Pancreas (tissue), 10 donors: ENCODE results near the gene AGO3. TPM values are rescaled to one million over a fixed set of nuclear protein-coding genes. Genes with fewer than 3 reads are reported as not detected.
"Not testable (repeated sequence)": the region's sequence is repeated elsewhere in the genome, so short reads cannot be mapped to it uniquely, and the experiment has no call there.

Experiments used
- ATAC-seq, 4 donors: fragments of 200-7000 bp; cut with Tn5 transposase; one replicate each; pipeline versions ENCODE4 v1.8.0 to v1.9.1; 2020; ENCODE audit warnings: mild to moderate bottlenecking in 4 of 4, moderate library complexity in 4 of 4
- DNase-seq, 6 donors: peaks; one replicate each; pipeline ENCODE4 v3.0.0-alpha.2; 2020
- FAIRE-seq: peaks from 2 replicates; lab custom pipeline; 2012; peaks lifted over from hg19 to GRCh38; lab: Jason Lieb, UNC
- H3K27ac ChIP-seq, 4 donors: fragments of 200-600 bp; sonication (generic); 1 replicate in 3 of 4; 2 replicates in 1 of 4; pipeline versions ENCODE4 v1.5.0 to v1.8.0; 2020
- H3K27me3 ChIP-seq, 4 donors: fragments of 200-600 bp; one replicate each; pipeline ENCODE4 v1.8.0; 2021
- H3K36me3 ChIP-seq, 3 donors: fragments of 200-600 bp; sonication (generic) in 1 of 3; one replicate each; pipeline versions ENCODE4 v1.5.0 to v1.8.0; 2020 to 2021
- H3K4me1 ChIP-seq, 3 donors: fragments of 200-600 bp; one replicate each; pipeline ENCODE4 v1.8.0; 2021
- H3K4me3 ChIP-seq, 4 donors: fragments of 200-600 bp; sonication (generic) in 2 of 4; one replicate each; pipeline versions ENCODE4 v1.5.0 to v1.8.0; 2020 to 2021
- H3K9me3 ChIP-seq, 4 donors: fragments of 200-600 bp; one replicate each; pipeline ENCODE4 v1.8.0; 2021
- CTCF ChIP-seq, 4 donors: fragments of 200-600 bp; sonication (generic) in 3 of 4; IDR thresholded peaks; one replicate each; pipeline versions ENCODE4 v1.5.0 to v1.8.0; 2021; ENCODE audit warnings: antibody characterized with exemption in 4 of 4
- WGBS, 2 donors: extraction: QIAGEN DNeasy Blood & Tissue Kit; methylation state at CpG; one replicate each; pipeline ENCODE4 v1.1.7; 2013; 5-methylcytosine and 5-hydroxymethylcytosine counted together
- intact Hi-C, 3 donors: fragments of 100-400 bp; cut with DNase I; formaldehyde crosslinking; loops; one replicate each; pipeline versions ENCODE4 v1.11.1 to v1.14.2; 2022
- polyA plus RNA-seq, 2 donors: library from polyadenylated mRNA; stranded (reverse); fragments of 200-250 nt; gene quantifications; one replicate each; pipeline ENCODE4 v1.2.3, GENCODE V29; 2013
- total RNA-seq, 6 donors: library from RNA; stranded (reverse); fragmentation: NEBNext Ultra II Directional in 4 of 6; extraction: Animal tissue kit (Norgen Biotek cat#: 25700) in 4 of 6; gene quantifications; one replicate each; pipeline versions ENCODE4 v1.2.1 to v1.2.4, GENCODE V29; 2021 to 2023
- donor health status: healthy with polysubstance abuse.
- donor health status: DM: no; HTN: no; CAD: no; lungs with moderate emphysema.
- donor health status: DM: no; HTN: no; CAD: no.
- donor health status: control.
- donor health status: control.
- donor health status: Bipolar disorder and iron deficiency.
- donor health status: DM: yes; HTN: yes; CAD: no.
- donor health status: DM: no; HTN: no; CAD: no.
- donor health status: DM: no; HTN: no; CAD: no.
- donor health status: DM: yes; HTN: yes; CAD: no.

AGO3 gene
- total and polyA plus RNA-seq, 8 donors: 2.2 to 16.6 (median 9.5) TPM

GRCh38 chr1:35958558-35958957, 27.7 kb downstream of the AGO3 start:
- Histone ChIP-seq H3K27me3 (no peaks in the 10 kb centered on the region), H3K27ac (no peak overlapping the region), H3K36me3 (no peaks in the 10 kb centered on the region), H3K4me3 (no peak overlapping the region), H3K4me1 (peaks cover 0 to 11% (median 8%) of the 10 kb centered on the region in 3 donors), H3K9me3 (no peaks in the 10 kb centered on the region)
- ATAC-seq (no peak), DNase-seq (no peak), FAIRE-seq (no peak)
- TF ChIP-seq CTCF (IDR thresholded peaks at IDR 0.05): no peak
- 92 to 95% methylated on average over 1 of the region's 1 CpG for WGBS, 2 donors
- intact Hi-C loops: no loop called here

GRCh38 chr1:35959304-35959703, 28.4 kb downstream of the AGO3 start:
- intact Hi-C loops: no loop called here
- no peak for TF ChIP-seq CTCF (IDR thresholded peaks at IDR 0.05)
- Histone ChIP-seq H3K27me3 (no peaks in the 10 kb centered on the region), H3K4me1 (peaks cover 0 to 11% (median 8%) of the 10 kb centered on the region in 3 donors), H3K9me3 (no peaks in the 10 kb centered on the region), H3K4me3 (no peak overlapping the region), H3K27ac (no peak overlapping the region), H3K36me3 (no peaks in the 10 kb centered on the region)
- WGBS, 2 donors: 55 to 59% methylated on average over 3 of the region's 3 CpGs
- FAIRE-seq (no peak), DNase-seq (no peak), ATAC-seq (no peak)

GRCh38 chr1:35962952-35963351, 32.0 kb downstream of the AGO3 start:
- H3K27me3 ChIP-seq: no peaks in the 10 kb centered on the region
- H3K36me3 ChIP-seq: no peaks in the 10 kb centered on the region
- TF ChIP-seq CTCF (IDR thresholded peaks at IDR 0.05): no peak
- no peak for FAIRE-seq
- H3K9me3 ChIP-seq: no peaks in the 10 kb centered on the region
- peaks cover 0 to 11% (median 8%) of the 10 kb centered on the region in 3 donors for H3K4me1 ChIP-seq
- no peak for DNase-seq
- H3K27ac ChIP-seq: no peak overlapping the region
- H3K4me3 ChIP-seq: no peak overlapping the region
- no peak for ATAC-seq
- intact Hi-C loops: no loop called here
- 90 to 97% methylated on average over 2 of the region's 2 CpGs for WGBS, 2 donors

- 98 to 100% methylated on average over 1 of the region's 1 CpG for WGBS, 2 donors
- H3K27me3 ChIP-seq, ATAC-seq, H3K9me3 ChIP-seq, H3K27ac ChIP-seq, FAIRE-seq, DNase-seq, intact Hi-C loops, H3K36me3 ChIP-seq, H3K4me1 ChIP-seq, H3K4me3 ChIP-seq: not testable (repeated sequence)
Measured at GRCh38 chr1:35964277-35964676, 33.4 kb downstream of the AGO3 start.

- no peak for TF ChIP-seq CTCF (IDR thresholded peaks at IDR 0.05)
- Histone ChIP-seq H3K27ac (no peak overlapping the region), H3K9me3 (no peaks in the 10 kb centered on the region), H3K4me3 (no peak overlapping the region), H3K27me3 (no peaks in the 10 kb centered on the region), H3K4me1 (no peaks in the 10 kb centered on the region), H3K36me3 (peaks cover 0 to 4% (median 0%) of the 10 kb centered on the region in 3 donors)
- WGBS, 2 donors: 98 to 100% methylated on average over 1 of the region's 1 CpG
- no peak for DNase-seq
- intact Hi-C loops: no loop called here
- no peak for ATAC-seq
- FAIRE-seq: no peak
Measured at GRCh38 chr1:35968396-35968795, 37.5 kb downstream of the AGO3 start.
